ENCODE measurements around the gene ANG.

Gene ANG

DNA sequence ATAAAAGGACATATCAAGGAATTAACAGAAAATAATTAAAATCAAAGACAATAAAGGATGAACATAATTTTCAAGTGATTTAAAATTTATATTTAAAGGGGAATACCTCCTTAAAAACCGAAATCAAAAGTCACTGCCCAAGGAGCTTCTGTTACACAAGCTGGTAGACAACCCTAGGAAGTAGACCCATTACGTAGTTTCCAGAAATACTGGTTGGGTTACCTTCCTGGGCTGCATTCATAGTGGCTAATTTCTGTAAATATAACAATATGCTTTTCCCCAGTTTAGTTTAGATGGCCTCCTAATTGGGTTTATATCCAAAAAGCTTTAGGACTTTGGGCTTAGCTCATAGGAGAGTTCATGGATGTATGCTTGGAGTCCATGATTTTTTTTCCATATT lies 55.0 kb downstream of the ANG start:
- DNase-seq (ENCODE audit: low read depth, low spot score), result no peak
